PC-3 (cell line): ENCODE data around the gene LAMA3. TPM values are rescaled to one million over a fixed set of nuclear protein-coding genes. Genes with fewer than 3 reads are reported as not detected.

Source experiments
- ATAC-seq: fragments of 200-7000 bp; cut with Tn5 transposase; 2 replicates; pipeline ENCODE4 v1.9.1; 2020; ENCODE audit warnings: mild to moderate bottlenecking, moderate library complexity
- BruUV-seq: library from RNA; stranded (reverse); fragments of 400-500 nt; replicated peaks from 2 replicates; lab custom pipeline; 2021; lab: Mats Ljungman, UMichigan
- CTCF ChIA-PET: fragments of 300-600 bp; sonication (Branson Sonifier 250); formaldehyde crosslinking; loops from one replicate; lab custom pipeline; 2022; ENCODE audit warnings: antibody characterized with exemption; lab: Charles Lee
- POLR2A ChIA-PET: fragments of 300-600 bp; sonication (Branson Sonifier 250); formaldehyde crosslinking; loops from one replicate; lab custom pipeline; 2022; ENCODE audit warnings: antibody characterized with exemption; ENCODE audit not compliant: unreplicated experiment; lab: Charles Lee
- DNase-seq: peaks from one replicate; pipeline ENCODE4 v3.0.0-alpha.2; 2015
- H2AFZ ChIP-seq: fragments of 300-600 bp; sonication (generic); 2 replicates; pipeline ENCODE4 v1.6.0; 2016; ENCODE audit warnings: antibody characterized with exemption, low read length
- H3F3A ChIP-seq: fragments of 300-600 bp; sonication (generic); one replicate; pipeline ENCODE4 v1.6.0; 2017; ENCODE audit warnings: antibody characterized with exemption, low read length, control low read depth, mild to moderate bottlenecking; ENCODE audit not compliant: unreplicated experiment
- H3K27ac ChIP-seq: fragments of 300-600 bp; sonication (generic); 2 replicates; pipeline ENCODE4 v1.5.1; 2016; ENCODE audit warnings: mild to moderate bottlenecking, low read length
- H3K27me3 ChIP-seq: fragments of 300-600 bp; sonication (generic); 2 replicates; pipeline ENCODE4 v1.6.1; 2016; ENCODE audit warnings: low read length, mixed read lengths
- H3K36me3 ChIP-seq: fragments of 300-600 bp; sonication (generic); 2 replicates; pipeline ENCODE4 v1.6.1; 2016; ENCODE audit warnings: low read depth, mixed run types, low read length, mixed read lengths
- H3K4me1 ChIP-seq: fragments of 300-600 bp; sonication (generic); 2 replicates; pipeline ENCODE4 v1.5.1; 2016; ENCODE audit warnings: low read length; ENCODE audit not compliant: insufficient read depth
- H3K4me2 ChIP-seq: fragments of 300-600 bp; sonication (generic); 2 replicates; pipeline ENCODE4 v1.6.0; 2016; ENCODE audit warnings: low read length
- H3K4me3 ChIP-seq: fragments of 300-600 bp; sonication (generic); 2 replicates; pipeline ENCODE4 v1.5.1; 2016; ENCODE audit warnings: mild to moderate bottlenecking, low read length, mixed read lengths
- H3K79me2 ChIP-seq: fragments of 300-600 bp; sonication (generic); 2 replicates; pipeline ENCODE4 v1.6.1; 2017; ENCODE audit warnings: low read length, mixed read lengths
- H3K9ac ChIP-seq: fragments of 300-600 bp; sonication (generic); 2 replicates; pipeline ENCODE4 v1.6.0; 2016; ENCODE audit warnings: mild to moderate bottlenecking, low read length
- H3K9me2 ChIP-seq: fragments of 300-600 bp; sonication (generic); replicated peaks from 2 replicates; pipeline ENCODE4 v1.6.1; 2016; ENCODE audit warnings: mixed run types, low read length, mixed read lengths
- H3K9me3 ChIP-seq: fragments of 300-600 bp; sonication (generic); 2 replicates; pipeline ENCODE4 v1.6.1; 2016; ENCODE audit warnings: low read length, mixed read lengths
- H4K20me1 ChIP-seq: fragments of 300-600 bp; sonication (generic); 2 replicates; pipeline ENCODE4 v1.6.1; 2016; ENCODE audit warnings: low read length, mixed read lengths
- EZH2 ChIP-seq: fragments of 300-600 bp; sonication (generic); IDR thresholded peaks from one replicate; pipeline ENCODE4 v1.6.1; 2017; ENCODE audit warnings: antibody characterized with exemption, mild to moderate bottlenecking, low read length; ENCODE audit not compliant: unreplicated experiment
- EZH2phosphoT487 ChIP-seq: fragments of 300-600 bp; sonication (generic); IDR thresholded peaks from 2 replicates; pipeline ENCODE4 v1.6.1; 2018; ENCODE audit warnings: mild to moderate bottlenecking, antibody characterized with exemption, low read length, borderline replicate concordance
- intact Hi-C: fragments of 100-400 bp; cut with micrococcal nuclease; formaldehyde crosslinking; loops from 2 replicates; pipeline ENCODE4 v1.9.0; 2023
- total RNA-seq: library from RNA; depleted of rRNA; stranded (reverse); fragments of >200 nt; gene quantifications from 2 replicates; pipeline ENCODE4 v1.2.3, GENCODE V29; 2014
- TF ChIP-seq, protein P1 (sequence below): fragments of 300-600 bp; sonication (generic); conservative IDR thresholded peaks from 2 replicates; pipeline ENCODE4 v1.5.1; 2017; ENCODE audit warnings: antibody characterized with exemption, low read depth, mild to moderate bottlenecking, low read length

The LAMA3 gene
- total RNA-seq, 1 experiment from 2014 or later = 224 TPM

DNA sequence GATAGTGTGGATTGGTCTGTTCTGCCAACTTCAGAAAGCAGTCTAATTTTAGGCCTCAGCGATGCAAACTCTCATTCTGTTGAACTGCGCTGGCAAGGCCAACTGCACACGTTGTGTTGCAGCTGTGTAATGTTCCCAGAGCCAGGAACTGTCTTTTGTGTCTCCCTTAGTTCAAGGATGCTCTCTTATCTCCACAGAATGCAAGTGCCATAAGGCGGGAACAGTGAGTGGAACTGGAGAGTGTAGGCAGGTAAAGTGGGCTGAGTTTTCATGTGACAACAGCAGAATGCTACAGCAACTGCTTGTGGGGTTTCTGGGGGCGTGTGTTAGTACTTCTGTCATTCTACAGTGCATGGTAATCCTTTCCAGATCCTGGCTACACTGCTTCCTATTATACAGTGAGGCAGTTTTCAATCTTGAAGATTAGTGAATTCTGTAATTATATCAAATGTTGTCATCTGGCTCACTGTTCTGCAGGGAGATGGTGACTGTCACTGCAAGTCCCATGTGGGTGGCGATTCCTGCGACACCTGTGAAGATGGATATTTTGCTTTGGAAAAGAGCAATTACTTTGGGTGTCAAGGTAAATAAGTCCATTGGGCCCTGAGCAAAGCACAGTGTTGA lies 125.8 kb downstream of the LAMA3 start:
- no peaks in the 10 kb centered on the region for H3K79me2 ChIP-seq
- no peak overlapping the region for H3K4me2 ChIP-seq
- H3K9me2 ChIP-seq = no peaks in the 10 kb centered on the region
- DNase-seq = no peak
- ChIA-PET CTCF (interaction anchor here (0.8 kb wide), 1 partner anchor 112 kb away, joined by 3 read pairs; no protein-coding TSS in a partner anchor), POLR2A (no interaction called here)
- H3K4me1 ChIP-seq = no peaks in the 10 kb centered on the region
- H3K9me3 ChIP-seq = no peaks in the 10 kb centered on the region
- TF ChIP-seq, protein P1, sequence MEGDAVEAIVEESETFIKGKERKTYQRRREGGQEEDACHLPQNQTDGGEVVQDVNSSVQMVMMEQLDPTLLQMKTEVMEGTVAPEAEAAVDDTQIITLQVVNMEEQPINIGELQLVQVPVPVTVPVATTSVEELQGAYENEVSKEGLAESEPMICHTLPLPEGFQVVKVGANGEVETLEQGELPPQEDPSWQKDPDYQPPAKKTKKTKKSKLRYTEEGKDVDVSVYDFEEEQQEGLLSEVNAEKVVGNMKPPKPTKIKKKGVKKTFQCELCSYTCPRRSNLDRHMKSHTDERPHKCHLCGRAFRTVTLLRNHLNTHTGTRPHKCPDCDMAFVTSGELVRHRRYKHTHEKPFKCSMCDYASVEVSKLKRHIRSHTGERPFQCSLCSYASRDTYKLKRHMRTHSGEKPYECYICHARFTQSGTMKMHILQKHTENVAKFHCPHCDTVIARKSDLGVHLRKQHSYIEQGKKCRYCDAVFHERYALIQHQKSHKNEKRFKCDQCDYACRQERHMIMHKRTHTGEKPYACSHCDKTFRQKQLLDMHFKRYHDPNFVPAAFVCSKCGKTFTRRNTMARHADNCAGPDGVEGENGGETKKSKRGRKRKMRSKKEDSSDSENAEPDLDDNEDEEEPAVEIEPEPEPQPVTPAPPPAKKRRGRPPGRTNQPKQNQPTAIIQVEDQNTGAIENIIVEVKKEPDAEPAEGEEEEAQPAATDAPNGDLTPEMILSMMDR = no peak
- no peak for TF ChIP-seq EZH2
- TF ChIP-seq EZH2phosphoT487 = no peak
- no peak overlapping the region for H3K9ac ChIP-seq
- H3K36me3 ChIP-seq = peaks cover 69% of the 10 kb centered on the region
- no peaks in the 10 kb centered on the region for H3K27me3 ChIP-seq
- BruUV-seq = no TSS peak
- no peak overlapping the region for H3K27ac ChIP-seq
- no peaks in the 10 kb centered on the region for H3F3A ChIP-seq
- H2AFZ ChIP-seq = no peak overlapping the region
- ATAC-seq = no peak
- intact Hi-C loops = no loop called here
- H4K20me1 ChIP-seq = no peaks in the 10 kb centered on the region
- H3K4me3 ChIP-seq = no peak overlapping the region

GRCh38 chr18:23816021-23816420 lies 126.8 kb downstream of the LAMA3 start:
- Histone ChIP-seq H3K4me2 (no peak overlapping the region), H3K79me2 (no peaks in the 10 kb centered on the region), H2AFZ (no peak overlapping the region), H3K27ac (no peak overlapping the region), H3F3A (no peaks in the 10 kb centered on the region), H3K27me3 (no peaks in the 10 kb centered on the region), H3K36me3 (peaks cover 68% of the 10 kb centered on the region), H3K9me3 (no peaks in the 10 kb centered on the region), H4K20me1 (no peaks in the 10 kb centered on the region), H3K9me2 (no peaks in the 10 kb centered on the region), H3K4me3 (no peak overlapping the region), H3K9ac (no peak overlapping the region), H3K4me1 (no peaks in the 10 kb centered on the region)
- no TSS peak for BruUV-seq
- ChIA-PET CTCF (no interaction called here), POLR2A (no interaction called here)
- DNase-seq = no peak
- ATAC-seq = no peak
- TF ChIP-seq, protein P1 = no peak
- TF ChIP-seq EZH2 = no peak
- intact Hi-C loops = no loop called here

- TF ChIP-seq EZH2 (no peak), EZH2phosphoT487 (no peak)
- TF ChIP-seq, protein P1 = no peak
- no peak overlapping the region for H3K9ac ChIP-seq
- ChIA-PET CTCF (no interaction called here), POLR2A (no interaction called here)
- H3K4me2 ChIP-seq = no peak overlapping the region
- H3K9me3 ChIP-seq = no peaks in the 10 kb centered on the region
- H3K36me3 ChIP-seq = peaks cover 71% of the 10 kb centered on the region
- ATAC-seq = no peak
- H3K9me2 ChIP-seq = no peaks in the 10 kb centered on the region
- no peaks in the 10 kb centered on the region for H3K4me1 ChIP-seq
- H3K79me2 ChIP-seq = no peaks in the 10 kb centered on the region
- no peak overlapping the region for H3K4me3 ChIP-seq
- H2AFZ ChIP-seq = no peak overlapping the region
- BruUV-seq = no TSS peak
- DNase-seq = no peak
- H3K27me3 ChIP-seq = no peaks in the 10 kb centered on the region
- intact Hi-C loops = no loop called here
- no peaks in the 10 kb centered on the region for H4K20me1 ChIP-seq
- no peak overlapping the region for H3K27ac ChIP-seq
- H3F3A ChIP-seq = no peaks in the 10 kb centered on the region
These were observed 127.5 kb downstream of the LAMA3 start for GRCh38 chr18:23816740-23817139.
